ENCODE results near the gene KRT33B.
"Not testable (repeated sequence)": the region's sequence is repeated elsewhere in the genome, so short reads cannot be mapped to it uniquely, and the experiment has no call there.

KRT33B gene

DNA sequence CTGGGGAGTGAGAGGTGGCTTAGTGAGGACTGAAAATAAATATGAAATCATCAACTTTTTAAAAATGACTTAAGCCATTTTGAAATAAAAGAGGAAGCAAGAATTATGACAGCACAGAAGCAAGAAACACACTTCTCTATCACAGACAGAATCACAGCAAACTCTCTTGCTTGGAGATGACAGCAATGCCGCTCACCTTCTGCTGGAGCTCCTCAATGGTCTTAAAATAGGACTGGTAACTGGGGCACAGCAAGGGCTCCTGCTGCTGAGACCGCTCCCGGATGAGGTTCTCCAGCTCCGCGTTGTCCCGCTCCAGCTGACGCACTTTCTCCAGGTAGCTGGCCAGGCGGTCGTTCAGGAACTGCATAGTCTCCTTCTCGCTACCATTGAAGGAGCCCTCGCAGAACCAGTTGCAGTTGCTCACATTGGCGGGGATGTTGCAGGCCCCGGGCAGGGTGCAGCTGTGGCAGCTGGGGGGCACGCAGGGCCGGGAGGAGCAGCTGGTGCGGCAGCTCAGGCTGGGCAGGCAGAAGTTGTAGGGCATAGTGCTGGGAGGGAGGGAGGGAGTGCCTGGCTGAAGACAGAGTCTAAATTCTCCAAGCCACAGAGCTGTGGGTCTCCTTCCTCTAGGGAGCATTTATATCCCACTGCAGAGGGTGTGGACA, 27.5 kb upstream of the KRT33B start, which contains the start of gene KRT31:
KRT31 (minus strand) TSS at position 613 of the 665 bp plus-strand sequence; CDS start at position 544, 69 bp downstream.
- Histone ChIP-seq H3K4me3 (ENCODE audit: low read depth, low read length) (no peak within 1 kb of the TSS), H3K27ac (no peak within 1 kb of the TSS), H3K27me3 (replicated peaks) (no peaks in the 10 kb centered on the region), H3K36me3 (replicated peaks) (no peaks in the 10 kb centered on the region)
- in situ Hi-C loops (cut with HindIII; ENCODE audit: low pct_ligation_motif_present, low sequenced_read_pairs) = no loop called here
- TF ChIP-seq, protein P1, sequence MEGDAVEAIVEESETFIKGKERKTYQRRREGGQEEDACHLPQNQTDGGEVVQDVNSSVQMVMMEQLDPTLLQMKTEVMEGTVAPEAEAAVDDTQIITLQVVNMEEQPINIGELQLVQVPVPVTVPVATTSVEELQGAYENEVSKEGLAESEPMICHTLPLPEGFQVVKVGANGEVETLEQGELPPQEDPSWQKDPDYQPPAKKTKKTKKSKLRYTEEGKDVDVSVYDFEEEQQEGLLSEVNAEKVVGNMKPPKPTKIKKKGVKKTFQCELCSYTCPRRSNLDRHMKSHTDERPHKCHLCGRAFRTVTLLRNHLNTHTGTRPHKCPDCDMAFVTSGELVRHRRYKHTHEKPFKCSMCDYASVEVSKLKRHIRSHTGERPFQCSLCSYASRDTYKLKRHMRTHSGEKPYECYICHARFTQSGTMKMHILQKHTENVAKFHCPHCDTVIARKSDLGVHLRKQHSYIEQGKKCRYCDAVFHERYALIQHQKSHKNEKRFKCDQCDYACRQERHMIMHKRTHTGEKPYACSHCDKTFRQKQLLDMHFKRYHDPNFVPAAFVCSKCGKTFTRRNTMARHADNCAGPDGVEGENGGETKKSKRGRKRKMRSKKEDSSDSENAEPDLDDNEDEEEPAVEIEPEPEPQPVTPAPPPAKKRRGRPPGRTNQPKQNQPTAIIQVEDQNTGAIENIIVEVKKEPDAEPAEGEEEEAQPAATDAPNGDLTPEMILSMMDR (IDR thresholded peaks at IDR 0.05; ENCODE audit: low read depth, low read length, missing control alignments) = no peak
- DNase-seq = no peak

DNA sequence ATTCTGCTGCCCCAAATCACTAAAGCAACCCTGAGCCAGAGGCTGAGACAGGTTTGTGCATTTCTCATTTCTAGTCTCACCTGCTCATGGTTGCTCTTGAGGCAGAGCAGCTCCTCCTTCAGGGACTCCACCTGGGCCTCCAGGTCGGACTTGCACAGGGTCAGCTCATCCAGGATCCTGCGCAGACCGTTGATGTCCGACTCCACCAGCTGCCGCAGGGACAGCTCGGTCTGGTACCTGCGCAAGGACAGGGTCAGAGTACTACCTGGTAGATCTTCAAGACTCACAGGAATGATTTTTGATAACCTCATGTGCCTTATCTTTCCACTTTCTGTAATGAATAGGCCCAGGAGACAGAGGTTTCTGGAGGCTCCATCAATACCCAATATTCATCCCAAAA, 26.7 kb upstream of the KRT33B start:
- Histone ChIP-seq H3K27me3 (replicated peaks) (no peaks in the 10 kb centered on the region), H3K36me3 (replicated peaks) (no peaks in the 10 kb centered on the region), H3K27ac (no peak overlapping the region), H3K4me3 (ENCODE audit: low read depth, low read length) (no peak overlapping the region)
- DNase-seq = no peak
- in situ Hi-C loops (cut with HindIII; ENCODE audit: low pct_ligation_motif_present, low sequenced_read_pairs) = no loop called here
- TF ChIP-seq, protein P1 (IDR thresholded peaks at IDR 0.05; ENCODE audit: low read depth, low read length, missing control alignments) = no peak

DNA sequence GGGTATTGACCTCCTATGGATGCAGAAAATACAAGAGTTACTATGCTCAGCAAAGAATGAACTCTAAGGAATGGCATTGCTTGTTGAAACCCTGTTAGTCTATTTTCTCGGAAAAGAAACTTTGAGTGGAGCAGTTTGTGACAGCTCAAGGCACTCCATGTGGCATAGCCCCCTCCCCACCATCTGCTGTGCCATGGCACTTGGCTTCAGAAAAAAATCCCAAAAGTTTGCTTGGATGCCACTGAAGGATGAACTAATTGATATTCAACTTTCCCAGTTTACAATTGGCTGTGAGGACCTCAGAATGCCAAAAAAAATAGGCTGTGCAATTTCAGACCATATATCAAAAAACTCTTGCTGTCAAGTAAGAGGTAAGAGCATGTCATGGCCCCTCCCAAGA, 26.0 kb upstream of the KRT33B start:
- in situ Hi-C loops (cut with HindIII; ENCODE audit: low pct_ligation_motif_present, low sequenced_read_pairs) = no loop called here
- Histone ChIP-seq H3K4me3 (ENCODE audit: low read depth, low read length) (no peak overlapping the region), H3K27ac (no peak overlapping the region), H3K36me3 (replicated peaks) (no peaks in the 10 kb centered on the region), H3K27me3 (replicated peaks) (no peaks in the 10 kb centered on the region)
- TF ChIP-seq, protein P1 (IDR thresholded peaks at IDR 0.05; ENCODE audit: low read depth, low read length, missing control alignments) = no peak
- no peak for DNase-seq

- H3K27ac ChIP-seq; H3K27me3 ChIP-seq (replicated peaks); in situ Hi-C loops (cut with HindIII; ENCODE audit: low pct_ligation_motif_present, low sequenced_read_pairs); H3K4me3 ChIP-seq (ENCODE audit: low read depth, low read length); H3K36me3 ChIP-seq (replicated peaks); DNase-seq: not testable (repeated sequence)
These were observed 25.4 kb upstream of the KRT33B start for GRCh38 chr17:41395044-41395443.

DNA sequence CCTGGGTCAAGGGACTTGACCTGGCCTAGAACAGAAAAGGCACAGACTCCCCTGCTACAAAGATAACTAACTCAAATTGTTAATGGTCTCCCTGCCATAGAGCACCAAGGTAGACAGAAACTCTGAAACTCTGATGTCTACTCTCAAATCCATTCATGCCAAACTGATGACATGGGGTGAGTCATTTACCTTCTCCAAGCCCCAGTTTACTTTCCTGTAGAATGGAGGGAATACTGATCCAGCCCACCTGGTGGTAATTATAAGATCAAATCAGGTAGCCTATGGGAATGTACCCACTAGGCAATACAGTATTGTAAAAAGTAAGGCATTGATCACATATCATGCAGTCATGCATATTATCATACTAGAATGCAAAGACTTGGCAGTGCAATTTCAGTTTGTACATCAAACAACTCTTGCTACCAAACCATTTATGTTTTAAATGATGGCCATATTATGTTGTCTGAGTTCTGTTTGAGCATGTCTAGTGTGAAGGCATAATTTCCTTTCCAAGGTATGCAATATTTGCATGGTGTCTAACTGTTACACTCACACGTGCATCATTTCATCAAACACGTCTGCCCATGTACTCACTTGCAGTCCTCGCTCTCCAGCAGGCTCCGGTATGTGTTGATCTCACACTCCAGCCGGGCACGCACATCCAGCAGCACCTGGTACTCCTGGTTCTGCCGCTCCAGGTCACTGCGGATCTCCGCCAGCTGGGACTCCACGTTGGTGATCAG, 24.8 kb upstream of the KRT33B start:
- no peak for DNase-seq
- Histone ChIP-seq H3K36me3 (replicated peaks) (no peaks in the 10 kb centered on the region), H3K27ac (no peak overlapping the region), H3K27me3 (replicated peaks) (no peaks in the 10 kb centered on the region), H3K4me3 (ENCODE audit: low read depth, low read length) (no peak overlapping the region)
- TF ChIP-seq, protein P1 (IDR thresholded peaks at IDR 0.05; ENCODE audit: low read depth, low read length, missing control alignments) = no peak
- in situ Hi-C loops (cut with HindIII; ENCODE audit: low pct_ligation_motif_present, low sequenced_read_pairs) = no loop called here

DNA sequence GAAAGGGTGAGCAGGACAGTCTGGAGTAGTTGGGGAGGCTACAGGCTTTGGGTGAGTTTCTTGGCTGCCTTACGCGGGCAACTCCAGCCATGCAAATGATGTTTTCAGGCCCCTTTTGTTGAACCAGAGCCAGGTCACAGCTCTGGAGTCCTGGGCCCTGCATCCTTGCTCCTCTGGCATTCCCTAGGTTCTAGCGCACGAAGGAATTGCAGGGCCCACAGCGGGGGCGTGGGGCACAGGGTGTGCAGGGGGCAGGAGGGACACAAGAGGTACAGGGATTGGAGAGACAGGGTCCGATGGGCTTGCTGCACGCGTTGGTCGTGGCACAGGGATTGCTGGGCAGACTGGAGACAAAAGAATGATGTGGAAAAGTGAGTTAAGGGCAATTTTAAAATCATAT, 24.2 kb upstream of the KRT33B start:
- no peak for DNase-seq
- TF ChIP-seq, protein P1 (IDR thresholded peaks at IDR 0.05; ENCODE audit: low read depth, low read length, missing control alignments) = no peak
- in situ Hi-C loops (cut with HindIII; ENCODE audit: low pct_ligation_motif_present, low sequenced_read_pairs) = no loop called here
- Histone ChIP-seq H3K27ac (no peak overlapping the region), H3K36me3 (replicated peaks) (no peaks in the 10 kb centered on the region), H3K27me3 (replicated peaks) (no peaks in the 10 kb centered on the region), H3K4me3 (ENCODE audit: low read depth, low read length) (no peak overlapping the region)

All from brain microvascular endothelial cell (primary cell).